ENCODE data around the gene DOCK3.

GRCh38 chr3:51024765-51025632, 350.3 kb downstream of the DOCK3 start:
- TF ChIP-seq POLR2A (IDR thresholded peaks at IDR 0.05; ENCODE audit: low read depth, low read length): no peak
- TF ChIP-seq TAF1 (IDR thresholded peaks at IDR 0.05; ENCODE audit: low read depth, low read length): no peak
- no peak for TF ChIP-seq POU2F2 (IDR thresholded peaks at IDR 0.05; ENCODE audit: low read depth, low read length)
- TF ChIP-seq POLR2AphosphoS5 (IDR thresholded peaks at IDR 0.05; ENCODE audit: low read depth, low read length): no peak

Measured in GM12891 (cell line).